CMK (cell line): Measurements from ENCODE around the gene WDFY3.

Experiments
- DNase-seq: peaks from one replicate; pipeline ENCODE4 v3.0.0-alpha.2; 2010; ENCODE audit warnings: low read depth

The WDFY3 gene

GRCh38 chr4:84966382-84967242 is at the start of gene WDFY3:
WDFY3 (minus strand) TSS chr4:84966690; CDS start chr4:84860591, 106,099 bp downstream.
- DNase-seq, result peak; percentile 49

- no peak for DNase-seq
These were observed 39.4 kb upstream of the WDFY3 start for GRCh38 chr4:85005865-85006377.

- DNase-seq, result no peak
These were observed 33.9 kb upstream of the WDFY3 start for GRCh38 chr4:85000343-85000742.

GRCh38 chr4:84995386-84995785 is 28.9 kb upstream of the WDFY3 start:
- DNase-seq, result no peak

GRCh38 chr4:84994280-84994679 is 27.8 kb upstream of the WDFY3 start:
- DNase-seq, result no peak

GRCh38 chr4:84985952-84986351 is 19.5 kb upstream of the WDFY3 start:
- DNase-seq, result no peak

- DNase-seq, result no peak
These were observed 10.9 kb upstream of the WDFY3 start for GRCh38 chr4:84977396-84977795.

GRCh38 chr4:84973856-84974255 is 7.4 kb upstream of the WDFY3 start:
- DNase-seq, result no peak

GRCh38 chr4:84971319-84971932 is 4.9 kb upstream of the WDFY3 start:
- no peak for DNase-seq

- no peak for DNase-seq
These were observed 2.4 kb upstream of the WDFY3 start for GRCh38 chr4:84968925-84969324.

GRCh38 chr4:84967243-84967690 is 777 bp upstream of the WDFY3 start:
- no peak for DNase-seq

- no peak for DNase-seq
These were observed 723 bp downstream of the WDFY3 start for GRCh38 chr4:84965553-84966381.

GRCh38 chr4:84964995-84965552 is 1.4 kb downstream of the WDFY3 start:
- no peak for DNase-seq

- DNase-seq, result no peak
These were observed 4.4 kb downstream of the WDFY3 start for GRCh38 chr4:84962102-84962501.

- no peak for DNase-seq
These were observed 8.1 kb downstream of the WDFY3 start for GRCh38 chr4:84958434-84958833.

GRCh38 chr4:84957514-84958420 is 8.7 kb downstream of the WDFY3 start:
- DNase-seq, result no peak

GRCh38 chr4:84956014-84956413 is 10.5 kb downstream of the WDFY3 start:
- DNase-seq, result no peak

- DNase-seq, result no peak
These were observed 11.4 kb downstream of the WDFY3 start for GRCh38 chr4:84954982-84955567.

GRCh38 chr4:84952776-84953175 is 13.7 kb downstream of the WDFY3 start:
- no peak for DNase-seq

- DNase-seq, result no peak
These were observed 14.5 kb downstream of the WDFY3 start for GRCh38 chr4:84952004-84952403.

GRCh38 chr4:84948056-84948455 is 18.4 kb downstream of the WDFY3 start:
- no peak for DNase-seq
